Parathyroid adenoma (tissue), 2 donors: Measurements from ENCODE around the gene HSD17B2.
"Not testable (repeated sequence)": the region's sequence is repeated elsewhere in the genome, so short reads cannot be mapped to it uniquely, and the experiment has no call there.

Source experiments
- H2AFZ ChIP-seq: fragments of 300-600 bp; sonication (generic); one replicate; pipeline ENCODE4 v1.7.0; 2017; ENCODE audit warnings: antibody characterized with exemption, mild to moderate bottlenecking
- H3K27ac ChIP-seq: fragments of 300-600 bp; sonication (generic); one replicate; pipeline ENCODE4 v1.7.0; 2017
- H3K27me3 ChIP-seq: fragments of 300-600 bp; sonication (generic); one replicate; pipeline ENCODE4 v1.7.0; 2017; ENCODE audit warnings: low read length; ENCODE audit not compliant: control insufficient read depth, insufficient read depth
- H3K36me3 ChIP-seq: fragments of 300-600 bp; sonication (generic); one replicate; pipeline ENCODE4 v1.7.0; 2017; ENCODE audit warnings: low read length; ENCODE audit not compliant: control insufficient read depth, insufficient read depth
- H3K4me1 ChIP-seq: fragments of 300-600 bp; sonication (generic); one replicate; pipeline ENCODE4 v1.7.0; 2017; ENCODE audit warnings: control low read depth
- H3K4me2 ChIP-seq: fragments of 300-600 bp; sonication (generic); one replicate; pipeline ENCODE4 v1.7.0; 2017; ENCODE audit warnings: low read length
- H3K4me3 ChIP-seq: fragments of 300-600 bp; sonication (generic); one replicate; pipeline ENCODE4 v1.7.0; 2017; ENCODE audit warnings: low read depth, low read length
- H3K79me2 ChIP-seq: fragments of 300-600 bp; sonication (generic); one replicate; pipeline ENCODE4 v1.7.0; 2017; ENCODE audit warnings: control low read depth
- H3K9ac ChIP-seq: fragments of 300-600 bp; sonication (generic); one replicate; pipeline ENCODE4 v1.7.0; 2017; ENCODE audit warnings: mild to moderate bottlenecking
- H3K9me3 ChIP-seq: fragments of 300-600 bp; sonication (generic); one replicate; pipeline ENCODE4 v1.7.0; 2017; ENCODE audit warnings: low read length; ENCODE audit not compliant: control insufficient read depth
- CTCF ChIP-seq: fragments of 300-600 bp; sonication (generic); IDR thresholded peaks from one replicate; pipeline ENCODE4 v1.7.0; 2017; ENCODE audit warnings: antibody characterized with exemption, mild to moderate bottlenecking
- donor health status: primary hyperparathyroidism.

Gene HSD17B2

DNA sequence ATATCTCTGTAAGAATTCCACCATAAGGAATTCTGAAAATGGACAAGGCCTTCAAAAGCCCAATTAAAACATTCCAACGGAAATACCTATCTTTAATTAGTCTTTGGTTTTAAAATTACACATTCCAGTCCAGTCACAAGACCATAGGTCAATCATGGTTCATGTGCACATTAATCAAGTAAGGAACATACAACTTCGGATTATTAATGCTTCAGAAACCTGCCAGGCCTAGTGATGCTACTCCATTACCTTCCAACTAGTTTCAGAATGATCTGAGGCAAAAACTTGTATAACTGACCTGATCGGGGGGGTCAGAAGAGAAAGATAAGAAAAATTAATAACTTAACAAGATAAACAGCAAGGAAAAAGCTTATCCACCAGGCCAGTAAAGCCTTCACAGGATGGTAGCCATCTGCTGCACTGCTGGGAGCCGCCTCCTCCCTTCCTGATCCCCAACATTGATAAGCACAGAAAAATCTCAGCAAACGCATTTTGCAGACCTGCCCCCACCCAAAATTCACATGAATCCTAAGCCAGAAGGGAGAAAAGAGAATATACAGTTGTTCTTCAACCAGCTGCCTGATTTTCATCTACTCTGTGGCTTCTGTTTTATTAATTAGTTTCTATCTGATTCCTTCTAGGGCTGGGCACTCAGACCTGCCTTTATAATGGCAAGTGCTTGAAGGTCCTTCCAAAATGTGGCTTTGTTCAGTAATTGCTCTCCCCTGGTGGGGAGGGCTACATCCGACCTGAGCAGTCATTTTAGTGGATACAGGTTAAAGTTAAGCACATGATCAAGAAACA lies 29.8 kb upstream of the HSD17B2 start:
- H3K4me1 ChIP-seq, result no peaks in the 10 kb centered on the region
- no peak overlapping the region for H2AFZ ChIP-seq
- H3K4me2 ChIP-seq, result no peak overlapping the region

DNA sequence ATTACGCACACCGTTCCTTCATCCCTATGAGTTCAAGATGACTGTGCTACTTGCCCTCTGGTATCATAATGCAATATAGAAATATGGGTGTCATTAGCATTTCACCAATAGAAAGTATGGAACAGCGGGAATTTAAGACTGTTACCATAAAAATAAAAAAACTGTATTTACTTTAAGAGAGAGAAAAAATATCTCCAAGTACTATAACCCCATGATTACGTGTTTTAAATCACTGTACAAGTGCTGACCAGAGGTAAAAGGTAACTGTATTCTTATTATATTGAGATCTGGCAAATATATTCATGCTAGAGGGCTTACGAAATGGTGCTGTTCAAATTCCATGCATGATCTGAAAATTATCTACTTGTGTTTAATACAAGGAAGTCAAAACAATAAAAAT lies 29.0 kb upstream of the HSD17B2 start:
- H3K36me3 ChIP-seq, result no peaks in the 10 kb centered on the region
- no peak overlapping the region for H3K9ac ChIP-seq
- H2AFZ ChIP-seq, result no peak overlapping the region
- no peak overlapping the region for H3K27ac ChIP-seq
- no peaks in the 10 kb centered on the region for H3K79me2 ChIP-seq
- no peak overlapping the region for H3K4me3 ChIP-seq
- H3K27me3 ChIP-seq, result no peaks in the 10 kb centered on the region
- no peaks in the 10 kb centered on the region for H3K9me3 ChIP-seq
- peaks cover 2% of the 10 kb centered on the region for H3K4me1 ChIP-seq
- no peak for TF ChIP-seq CTCF
- H3K4me2 ChIP-seq, result no peak overlapping the region

More for the DNA sequence above, 29.8 kb upstream of the HSD17B2 start:
- no peaks in the 10 kb centered on the region for H3K9me3 ChIP-seq
- H3K4me3 ChIP-seq, result no peak overlapping the region
- H3K9ac ChIP-seq, result no peak overlapping the region
- H3K27ac ChIP-seq, result no peak overlapping the region
- TF ChIP-seq CTCF, result no peak
- no peaks in the 10 kb centered on the region for H3K79me2 ChIP-seq
- no peaks in the 10 kb centered on the region for H3K27me3 ChIP-seq
- no peaks in the 10 kb centered on the region for H3K36me3 ChIP-seq

DNA sequence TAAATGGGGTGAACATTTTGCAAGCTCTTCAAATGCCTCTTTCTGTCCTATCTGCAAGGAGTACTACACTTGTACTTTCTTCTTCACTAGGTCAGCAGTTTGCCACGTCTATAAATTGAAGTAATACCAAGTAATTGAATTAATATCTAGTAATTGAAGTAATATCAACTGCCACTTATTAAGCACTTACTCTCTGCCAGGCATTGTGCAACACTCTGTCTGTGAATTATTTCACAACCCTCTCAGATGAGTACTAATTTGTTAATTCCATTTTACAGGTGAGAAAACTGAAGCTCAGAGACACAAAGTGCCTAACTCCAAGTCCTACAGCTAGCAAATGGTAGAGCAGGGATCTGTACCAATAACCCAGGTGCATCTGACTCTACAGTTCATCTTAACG lies 27.9 kb upstream of the HSD17B2 start:
- H3K4me1 ChIP-seq, result peaks cover 2% of the 10 kb centered on the region
- no peak overlapping the region for H2AFZ ChIP-seq
- H3K9me3 ChIP-seq, result no peaks in the 10 kb centered on the region
- no peaks in the 10 kb centered on the region for H3K79me2 ChIP-seq
- no peaks in the 10 kb centered on the region for H3K27me3 ChIP-seq
- no peak for TF ChIP-seq CTCF
- no peak overlapping the region for H3K4me3 ChIP-seq
- no peak overlapping the region for H3K27ac ChIP-seq
- no peak overlapping the region for H3K4me2 ChIP-seq
- no peaks in the 10 kb centered on the region for H3K36me3 ChIP-seq
- no peak overlapping the region for H3K9ac ChIP-seq

DNA sequence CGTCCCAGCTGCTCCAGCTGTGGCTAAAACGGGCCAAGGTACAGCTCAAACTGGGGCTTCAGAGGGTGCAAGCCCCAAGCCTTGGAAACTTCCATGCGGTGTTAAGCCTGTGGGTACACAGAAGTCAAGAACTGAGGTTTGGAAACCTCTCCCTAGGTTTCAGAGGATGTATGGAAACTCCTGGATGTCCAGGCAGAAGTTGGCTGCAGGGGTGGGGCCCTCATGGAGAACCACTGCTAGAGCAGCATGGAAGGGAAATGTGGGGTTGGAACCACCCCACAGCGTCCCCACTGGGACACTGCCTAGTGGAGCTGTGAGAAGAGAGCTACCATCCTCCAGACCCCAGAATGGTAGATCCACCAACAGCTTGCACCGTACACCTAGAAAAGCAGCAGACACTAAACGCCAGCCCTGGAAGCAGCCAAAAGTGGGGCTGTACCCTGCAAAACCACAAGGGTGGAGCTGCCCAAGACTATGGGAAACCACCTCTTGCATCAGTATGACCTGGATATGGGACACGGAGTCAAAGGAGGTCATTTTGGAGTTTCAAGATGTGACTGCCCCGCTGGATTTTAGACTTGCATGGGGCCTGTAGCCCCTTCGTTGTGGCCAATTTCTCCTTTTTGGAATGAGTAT lies 26.0 kb upstream of the HSD17B2 start:
- no peak for TF ChIP-seq CTCF
- H3K27ac ChIP-seq, result no peak overlapping the region
- no peaks in the 10 kb centered on the region for H3K9me3 ChIP-seq
- H3K4me1 ChIP-seq, result peaks cover 2% of the 10 kb centered on the region
- no peaks in the 10 kb centered on the region for H3K79me2 ChIP-seq
- H3K27me3 ChIP-seq, result no peaks in the 10 kb centered on the region
- H3K4me3 ChIP-seq, result no peak overlapping the region
- no peak overlapping the region for H3K9ac ChIP-seq
- no peak overlapping the region for H3K4me2 ChIP-seq
- no peak overlapping the region for H2AFZ ChIP-seq
- no peaks in the 10 kb centered on the region for H3K36me3 ChIP-seq

DNA sequence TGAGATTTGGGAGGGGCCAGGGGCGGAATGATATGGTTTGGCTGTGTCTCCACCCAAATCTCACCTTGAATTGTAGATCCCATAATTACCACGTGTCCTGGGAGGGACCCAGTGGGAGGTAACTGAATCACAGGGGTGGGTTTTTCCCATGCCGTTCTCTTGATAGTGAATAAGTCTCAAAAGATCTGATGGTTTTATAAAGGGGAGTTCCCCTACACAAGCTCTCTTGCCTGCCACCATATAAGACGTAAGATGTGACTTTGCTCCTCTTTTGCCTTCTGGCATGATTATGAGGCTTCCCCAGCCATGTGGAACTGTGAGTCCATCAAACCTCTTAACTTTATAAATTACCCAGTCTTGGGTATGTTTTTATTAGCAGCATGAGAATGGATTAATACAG lies 25.3 kb upstream of the HSD17B2 start:
- H3K9me3 ChIP-seq, H3K79me2 ChIP-seq, H3K36me3 ChIP-seq, H3K4me2 ChIP-seq, H3K27me3 ChIP-seq, H3K27ac ChIP-seq, H3K4me1 ChIP-seq, H2AFZ ChIP-seq, H3K4me3 ChIP-seq, H3K9ac ChIP-seq: not testable (repeated sequence)
